Stimulated activated CD8-positive, alpha-beta memory T cell treated with anti-CD3 and anti-CD28 coated beads, Interleukin-4, amount 100 ng/mL, for 24 hours (primary cell): ENCODE measurements around the gene SNX32.
"Not testable (repeated sequence)": the region's sequence is repeated elsewhere in the genome, so short reads cannot be mapped to it uniquely, and the experiment has no call there.

Source experiments
- DNase-seq: peaks from one replicate; pipeline ENCODE4 v3.0.0-alpha.2; 2020; ENCODE audit warnings: low read depth

SNX32 gene

GRCh38 chr11:65829459-65829858 lies 4.3 kb upstream of the SNX32 start:
- DNase-seq: no peak

- DNase-seq: not testable (repeated sequence)
Observed at GRCh38 chr11:65832231-65832630, 1.5 kb upstream of the SNX32 start.

- no peak for DNase-seq
Observed at GRCh38 chr11:65834202-65834601, 439 bp downstream of the SNX32 start.

- no peak for DNase-seq
Observed at GRCh38 chr11:65842144-65842543, 8.4 kb downstream of the SNX32 start.

GRCh38 chr11:65843811-65844210 lies 10.0 kb downstream of the SNX32 start:
- no peak for DNase-seq

- DNase-seq: no peak
Observed at GRCh38 chr11:65844231-65844872, 10.6 kb downstream of the SNX32 start.

- DNase-seq: no peak
Observed at GRCh38 chr11:65847746-65848145, 14.0 kb downstream of the SNX32 start.

GRCh38 chr11:65848693-65849092 lies 14.9 kb downstream of the SNX32 start:
- not testable (repeated sequence) for DNase-seq

GRCh38 chr11:65849366-65849765 lies 15.6 kb downstream of the SNX32 start:
- no peak for DNase-seq

GRCh38 chr11:65849771-65850216 lies 16.0 kb downstream of the SNX32 start:
- DNase-seq: no peak

GRCh38 chr11:65850217-65851082 lies 16.7 kb downstream of the SNX32 start:
- no peak for DNase-seq

GRCh38 chr11:65851083-65851579 lies 17.4 kb downstream of the SNX32 start:
- no peak for DNase-seq

- no peak for DNase-seq
Observed at GRCh38 chr11:65851811-65852507, 18.2 kb downstream of the SNX32 start.

- DNase-seq: no peak
Observed at GRCh38 chr11:65852508-65853245, 18.9 kb downstream of the SNX32 start.

- DNase-seq: no peak
Observed at GRCh38 chr11:65853246-65853979, 19.6 kb downstream of the SNX32 start.

- DNase-seq: no peak
Observed at GRCh38 chr11:65854161-65854592, 20.4 kb downstream of the SNX32 start.

- DNase-seq: no peak
Observed at GRCh38 chr11:65854852-65855837, 21.4 kb downstream of the SNX32 start.

GRCh38 chr11:65855927-65856363 lies 22.2 kb downstream of the SNX32 start:
- no peak for DNase-seq

- peak; percentile 80 for DNase-seq
Observed at GRCh38 chr11:65856689-65857499, 23.1 kb downstream of the SNX32 start.
